HL-60 (cell line): ENCODE measurements around the gene MTSS2.

Source experiments
- CTCF ChIP-seq: IDR thresholded peaks from one replicate; pipeline ENCODE4 v1.5.1; 2011; ENCODE audit warnings: low read length, control low read depth, inconsistent platforms; ENCODE audit not compliant: insufficient read depth
- POLR2AphosphoS5 ChIP-seq: IDR thresholded peaks from 2 replicates; pipeline ENCODE4 v1.6.1; 2012; ENCODE audit warnings: low read depth
- REST ChIP-seq: IDR thresholded peaks from 2 replicates; pipeline ENCODE4 v1.6.1; 2012; ENCODE audit warnings: low read depth; ENCODE audit not compliant: insufficient replicate concordance

DNA sequence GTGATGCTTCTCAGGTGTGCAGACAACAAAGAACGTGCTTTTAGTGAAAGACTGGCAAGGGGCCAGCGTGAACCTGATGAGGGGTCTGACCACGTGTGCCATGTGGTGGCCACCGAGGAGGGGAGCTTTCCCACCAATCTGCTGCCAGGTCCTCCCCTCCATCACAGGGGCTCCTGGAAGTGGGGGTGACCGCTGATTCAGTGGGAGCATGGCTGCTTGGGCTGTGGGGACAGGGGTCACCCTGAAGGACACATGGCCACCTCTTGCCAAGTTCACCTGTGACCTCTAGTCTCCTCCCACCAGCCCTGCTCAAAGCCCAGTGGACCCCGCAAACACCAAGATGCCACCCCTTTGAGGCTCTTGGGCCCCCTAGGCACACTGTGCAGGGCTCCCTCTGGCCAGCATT lies 37.9 kb upstream of the MTSS2 start:
- TF ChIP-seq CTCF, result no peak
- TF ChIP-seq POLR2AphosphoS5, result no peak
- TF ChIP-seq REST, result no peak
